ENCODE data around the gene GJB4.

GJB4 gene

DNA sequence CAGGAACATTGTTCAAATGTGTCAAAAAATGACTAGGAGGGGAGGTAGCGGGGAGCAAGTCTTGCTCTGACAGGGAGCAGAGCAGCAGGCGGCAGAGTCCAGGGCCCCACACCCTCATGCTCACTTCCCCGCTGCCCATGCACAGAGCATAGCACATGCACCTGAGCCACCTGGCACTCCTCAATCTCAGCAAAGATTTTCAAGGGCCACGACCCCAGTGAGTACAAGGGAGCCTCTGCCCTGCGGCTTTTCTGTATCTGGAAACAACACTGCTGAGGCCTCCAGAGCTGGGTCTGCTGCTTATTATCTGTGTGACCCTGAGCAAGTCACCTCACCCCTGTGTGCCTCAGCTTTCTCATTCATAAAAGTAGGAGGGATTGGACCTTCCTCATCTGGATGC is 20.4 kb downstream of the GJB4 start:
- FAIRE-seq: no peak

DNA sequence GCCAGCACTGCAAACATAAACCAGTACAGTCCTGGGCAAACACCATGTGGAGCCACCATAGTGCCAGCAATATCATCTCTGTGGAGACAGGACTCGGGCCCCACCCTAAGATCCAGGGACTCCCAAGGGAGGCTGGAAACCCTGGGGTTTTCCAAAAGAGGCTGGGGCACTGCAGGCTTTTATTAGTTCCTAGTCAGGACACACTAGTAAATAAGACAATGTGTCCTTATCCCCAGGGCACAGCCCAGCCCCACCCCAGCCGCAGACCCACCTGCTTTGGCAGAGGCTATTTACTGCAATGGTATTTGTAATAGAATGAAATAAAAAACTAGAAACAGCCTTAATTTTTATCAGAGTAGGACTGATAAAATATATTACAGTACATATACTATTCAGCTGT is 21.0 kb downstream of the GJB4 start:
- no peak for FAIRE-seq

DNA sequence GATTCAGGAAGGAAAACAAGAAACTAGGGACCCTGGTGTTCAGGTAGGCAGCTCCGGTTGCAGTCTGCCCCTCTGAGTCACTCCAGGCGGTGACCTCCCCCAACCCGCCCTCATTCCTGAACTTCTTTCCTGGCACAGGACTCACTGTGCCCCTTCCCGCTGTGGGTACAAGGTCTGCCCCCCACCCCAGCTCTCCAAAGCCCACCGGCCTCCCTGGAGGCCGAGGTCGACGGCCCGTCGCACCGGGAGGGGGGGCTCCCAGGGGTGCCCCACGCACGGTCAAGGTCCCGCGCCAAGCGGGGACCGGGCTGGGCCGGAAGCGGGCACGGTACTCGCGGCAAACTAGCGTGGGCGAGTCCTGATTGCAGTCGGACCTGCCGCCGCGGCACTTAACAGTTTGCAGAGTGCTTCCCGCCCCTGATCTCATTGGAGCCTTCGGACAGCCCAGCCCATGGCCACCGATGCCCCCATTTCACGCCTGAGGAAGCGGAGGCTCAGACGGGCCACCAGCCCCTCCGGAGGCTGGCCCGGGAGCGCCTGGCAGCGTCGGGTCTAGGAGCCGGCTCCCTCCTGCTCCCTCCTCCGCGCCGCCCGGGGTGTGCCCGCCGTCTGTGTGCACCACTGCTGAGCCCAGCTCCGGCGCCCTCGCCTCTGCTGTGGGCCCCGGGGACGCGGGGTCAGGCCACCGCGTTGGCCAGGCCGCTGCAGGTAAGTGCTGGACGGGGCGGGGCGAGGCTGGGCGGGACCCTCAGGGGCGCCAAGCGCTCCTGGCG is 21.7 kb downstream of the GJB4 start, which contains the start of gene GJB3:
Gene GJB3 (plus strand): TSS at position 144 of the 773 bp plus-strand sequence. CDS start 3,549 bp downstream, outside the sequence.
- no peak for FAIRE-seq

DNA sequence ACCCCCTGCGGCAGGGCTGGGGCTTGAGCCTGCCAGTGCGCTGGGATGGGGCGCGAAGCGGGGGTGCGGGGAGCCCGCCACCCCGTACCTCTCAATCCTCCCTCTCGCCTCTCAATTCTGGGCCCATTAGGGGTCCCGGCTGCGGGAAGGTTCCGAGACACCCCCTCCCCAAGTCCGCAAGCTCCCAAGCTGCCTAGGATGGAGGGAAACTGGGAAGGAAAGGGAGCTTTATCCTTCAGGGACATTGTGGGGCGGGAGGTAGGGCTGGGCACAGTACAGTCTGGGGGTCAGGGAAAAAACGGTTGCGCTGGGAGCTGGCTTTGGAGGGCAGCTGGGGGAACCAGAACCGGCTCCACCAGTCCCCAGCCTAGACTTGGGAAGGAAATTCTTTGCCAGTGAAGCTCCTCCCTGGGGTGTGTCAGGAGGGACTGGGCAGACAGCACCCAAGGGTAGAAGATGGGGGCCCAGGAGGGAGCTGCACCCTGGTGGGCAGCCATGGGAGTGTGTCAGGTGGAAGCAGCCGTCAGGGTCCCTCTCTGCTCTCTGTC is 22.4 kb downstream of the GJB4 start:
- no peak for FAIRE-seq

DNA sequence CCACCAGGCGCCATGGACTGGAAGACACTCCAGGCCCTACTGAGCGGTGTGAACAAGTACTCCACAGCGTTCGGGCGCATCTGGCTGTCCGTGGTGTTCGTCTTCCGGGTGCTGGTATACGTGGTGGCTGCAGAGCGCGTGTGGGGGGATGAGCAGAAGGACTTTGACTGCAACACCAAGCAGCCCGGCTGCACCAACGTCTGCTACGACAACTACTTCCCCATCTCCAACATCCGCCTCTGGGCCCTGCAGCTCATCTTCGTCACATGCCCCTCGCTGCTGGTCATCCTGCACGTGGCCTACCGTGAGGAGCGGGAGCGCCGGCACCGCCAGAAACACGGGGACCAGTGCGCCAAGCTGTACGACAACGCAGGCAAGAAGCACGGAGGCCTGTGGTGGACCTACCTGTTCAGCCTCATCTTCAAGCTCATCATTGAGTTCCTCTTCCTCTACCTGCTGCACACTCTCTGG is 25.2 kb downstream of the GJB4 start:
- FAIRE-seq: no peak

DNA sequence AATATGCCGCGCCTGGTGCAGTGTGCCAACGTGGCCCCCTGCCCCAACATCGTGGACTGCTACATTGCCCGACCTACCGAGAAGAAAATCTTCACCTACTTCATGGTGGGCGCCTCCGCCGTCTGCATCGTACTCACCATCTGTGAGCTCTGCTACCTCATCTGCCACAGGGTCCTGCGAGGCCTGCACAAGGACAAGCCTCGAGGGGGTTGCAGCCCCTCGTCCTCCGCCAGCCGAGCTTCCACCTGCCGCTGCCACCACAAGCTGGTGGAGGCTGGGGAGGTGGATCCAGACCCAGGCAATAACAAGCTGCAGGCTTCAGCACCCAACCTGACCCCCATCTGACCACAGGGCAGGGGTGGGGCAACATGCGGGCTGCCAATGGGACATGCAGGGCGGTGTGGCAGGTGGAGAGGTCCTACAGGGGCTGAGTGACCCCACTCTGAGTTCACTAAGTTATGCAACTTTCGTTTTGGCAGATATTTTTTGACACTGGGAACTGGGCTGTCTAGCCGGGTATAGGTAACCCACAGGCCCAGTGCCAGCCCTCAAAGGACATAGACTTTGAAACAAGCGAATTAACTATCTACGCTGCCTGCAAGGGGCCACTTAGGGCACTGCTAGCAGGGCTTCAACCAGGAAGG is 25.8 kb downstream of the GJB4 start:
- no peak for FAIRE-seq

DNA sequence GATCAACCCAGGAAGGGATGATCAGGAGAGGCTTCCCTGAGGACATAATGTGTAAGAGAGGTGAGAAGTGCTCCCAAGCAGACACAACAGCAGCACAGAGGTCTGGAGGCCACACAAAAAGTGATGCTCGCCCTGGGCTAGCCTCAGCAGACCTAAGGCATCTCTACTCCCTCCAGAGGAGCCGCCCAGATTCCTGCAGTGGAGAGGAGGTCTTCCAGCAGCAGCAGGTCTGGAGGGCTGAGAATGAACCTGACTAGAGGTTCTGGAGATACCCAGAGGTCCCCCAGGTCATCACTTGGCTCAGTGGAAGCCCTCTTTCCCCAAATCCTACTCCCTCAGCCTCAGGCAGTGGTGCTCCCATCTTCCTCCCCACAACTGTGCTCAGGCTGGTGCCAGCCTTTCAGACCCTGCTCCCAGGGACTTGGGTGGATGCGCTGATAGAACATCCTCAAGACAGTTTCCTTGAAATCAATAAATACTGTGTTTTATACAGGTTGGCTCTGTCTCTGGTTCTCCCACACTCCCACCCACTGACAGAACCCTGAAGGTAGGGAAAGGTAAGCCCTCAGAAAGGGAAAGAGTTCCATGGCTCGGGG is 26.4 kb downstream of the GJB4 start:
- no peak for FAIRE-seq

DNA sequence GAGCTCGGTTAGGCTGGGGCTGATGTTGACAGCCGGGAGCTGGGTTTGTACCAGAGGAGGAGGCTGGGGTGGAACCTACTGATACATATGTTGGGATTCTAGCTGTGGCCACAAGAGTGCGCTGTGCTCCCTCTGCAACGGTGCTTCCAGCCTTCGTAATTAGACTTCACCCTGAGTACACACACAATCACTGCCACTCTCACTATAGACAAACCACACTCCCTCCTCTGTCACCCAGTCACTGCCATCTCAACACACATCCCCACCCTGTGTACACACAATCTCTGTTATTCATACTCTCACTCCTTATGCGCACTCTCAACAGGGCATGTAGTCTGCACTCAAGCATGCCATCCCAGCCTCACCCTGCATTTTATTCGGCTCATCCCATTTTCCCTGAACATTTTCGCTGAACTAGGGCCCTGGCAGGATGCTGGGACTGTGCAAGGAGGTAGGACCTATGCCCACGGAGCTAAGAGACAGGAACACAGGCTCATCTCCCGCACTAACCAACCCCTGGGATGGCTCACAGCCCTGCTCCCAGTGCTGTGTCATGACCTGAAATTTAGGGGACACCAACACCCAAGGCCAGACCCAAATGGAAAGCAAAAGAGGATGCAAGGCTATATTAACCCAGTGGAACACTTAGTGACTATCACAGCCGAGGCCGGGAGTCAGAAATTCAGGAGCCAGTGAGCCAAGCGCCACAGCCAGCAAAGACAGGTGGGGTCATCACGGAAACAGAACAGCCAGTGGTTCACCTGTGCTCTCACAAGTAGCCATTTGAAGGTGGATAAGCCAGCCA is 27.2 kb downstream of the GJB4 start:
- FAIRE-seq: no peak

DNA sequence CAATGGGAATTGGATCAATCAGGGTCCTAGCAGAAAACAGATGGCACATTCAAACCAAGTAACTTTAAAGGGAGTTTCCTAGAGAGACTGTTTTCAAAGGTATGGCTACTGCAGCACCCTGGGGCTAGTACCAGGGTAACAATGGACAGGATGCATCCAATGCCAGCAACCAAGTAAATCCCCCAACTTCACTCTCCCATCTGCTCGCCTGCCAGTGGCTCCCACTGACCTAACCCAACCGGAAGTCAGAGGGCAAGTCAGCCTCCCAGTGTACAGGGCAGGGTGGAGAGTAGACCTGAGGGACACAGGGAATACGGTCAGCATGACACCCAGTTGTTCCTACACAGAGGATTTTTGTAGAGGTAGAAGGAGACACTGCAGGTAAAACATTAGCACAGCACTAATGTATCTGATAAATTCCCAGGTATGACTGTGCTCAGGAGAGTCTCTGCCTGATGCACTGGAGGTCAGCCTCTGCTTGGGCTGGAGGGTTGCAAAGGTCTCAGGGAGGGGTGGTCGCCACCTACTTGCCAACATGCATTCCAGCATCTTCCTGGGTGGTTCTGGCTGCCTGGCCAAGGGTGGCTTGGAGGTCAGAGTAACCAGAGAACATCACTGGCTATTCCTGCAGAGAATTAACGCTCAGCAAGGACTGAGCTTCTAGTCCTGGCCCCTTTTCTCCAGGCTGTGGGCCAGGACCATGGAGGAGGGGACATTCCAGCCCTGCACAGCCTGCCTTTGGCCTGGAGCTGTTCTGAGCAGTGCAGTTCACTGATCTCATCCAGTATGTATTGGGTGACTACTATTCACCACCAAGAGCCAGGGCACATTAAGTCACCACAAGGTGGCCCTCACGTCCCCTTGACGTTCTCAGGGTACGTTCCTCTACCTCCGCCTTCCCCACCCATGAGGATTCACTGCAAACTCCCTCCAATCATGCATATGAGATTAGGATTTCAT is 28.2 kb downstream of the GJB4 start:
- FAIRE-seq: no peak

DNA sequence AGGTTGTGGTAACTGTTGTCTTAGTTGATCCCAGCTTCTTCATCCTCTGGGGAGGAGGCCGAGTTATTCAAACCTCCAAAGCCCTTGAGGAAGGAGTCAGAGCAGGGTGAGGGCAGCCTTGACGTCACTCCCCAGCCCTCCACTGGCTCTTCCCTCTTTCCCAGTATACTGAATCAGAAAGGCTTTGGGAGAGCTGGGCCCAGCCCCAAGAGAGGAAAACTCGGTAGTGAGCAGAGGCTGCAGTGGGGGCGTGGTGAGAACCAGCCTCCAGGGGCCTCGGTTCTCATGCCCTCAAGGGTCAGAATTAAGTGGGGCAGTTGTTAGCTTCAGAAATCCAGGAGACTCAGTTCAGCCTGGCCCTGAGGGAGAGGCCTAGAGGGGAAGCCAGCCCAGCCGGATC is 31.4 kb downstream of the GJB4 start:
- no peak for FAIRE-seq

DNA sequence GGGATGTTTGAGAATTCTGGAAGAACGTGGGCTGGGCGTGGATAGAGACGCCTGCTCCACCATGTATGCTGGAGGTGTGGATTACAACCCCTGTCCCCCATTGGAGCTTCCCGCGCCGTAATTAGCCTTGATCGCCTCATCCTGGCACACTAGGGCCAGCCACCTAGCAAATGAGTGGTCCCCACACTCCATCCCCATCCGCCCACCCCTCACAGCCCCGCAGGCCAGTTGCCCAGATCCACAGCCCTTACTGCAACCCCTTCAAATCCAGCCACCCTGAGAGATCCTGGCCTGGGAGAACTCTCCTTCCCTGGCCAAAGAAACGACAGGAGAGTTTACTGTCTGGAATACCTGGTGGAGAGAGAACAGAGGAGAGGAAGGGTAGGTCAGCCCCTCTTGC is 32.9 kb downstream of the GJB4 start:
- FAIRE-seq: no peak

DNA sequence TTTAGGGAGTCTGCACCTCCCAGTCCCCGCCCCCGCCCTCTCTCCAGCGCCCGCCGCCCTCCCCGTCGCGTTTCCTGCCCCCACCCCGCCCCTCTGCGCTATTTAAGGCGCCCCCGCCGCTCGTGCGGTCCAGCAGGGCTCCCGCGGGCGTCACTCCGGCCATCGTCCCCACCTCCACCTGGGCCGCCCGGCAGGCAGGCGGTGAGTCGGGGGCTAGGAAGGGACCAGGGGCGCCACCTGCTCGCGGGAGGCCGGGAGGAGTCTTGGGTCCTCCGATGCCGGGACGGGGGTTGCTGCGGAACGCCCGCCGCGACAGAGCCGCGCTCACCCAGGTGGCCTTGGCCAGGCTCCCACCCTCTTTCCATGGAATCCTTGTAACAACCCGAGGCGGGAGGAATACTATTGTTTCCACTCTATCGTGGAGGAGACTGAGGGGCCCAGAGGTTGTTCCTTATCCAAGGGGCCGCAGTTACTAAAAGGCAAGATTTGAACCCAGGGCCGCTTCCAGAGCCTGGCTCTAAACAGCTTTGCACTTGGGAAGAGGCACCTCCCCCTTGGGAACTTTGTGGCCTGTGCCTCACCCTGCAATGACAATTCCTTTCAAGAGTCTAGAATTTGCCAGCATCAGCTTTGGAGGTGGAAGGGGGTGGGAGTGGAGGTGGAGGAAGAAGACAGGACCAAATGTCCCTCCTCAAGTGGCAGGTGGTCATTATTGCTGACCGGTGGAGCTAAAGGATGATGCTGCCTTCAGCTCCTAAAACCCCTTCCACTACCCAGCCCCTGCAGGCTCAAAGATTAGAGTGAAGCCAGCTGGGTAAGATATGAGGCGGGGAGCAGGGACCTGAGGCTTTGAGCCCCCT is 33.6 kb downstream of the GJB4 start, which contains the start of gene GJA4:
Gene GJA4 (plus strand): TSS at position 132 of the 860 bp plus-strand sequence. CDS start 1,215 bp downstream, outside the sequence.
- FAIRE-seq: no peak

DNA sequence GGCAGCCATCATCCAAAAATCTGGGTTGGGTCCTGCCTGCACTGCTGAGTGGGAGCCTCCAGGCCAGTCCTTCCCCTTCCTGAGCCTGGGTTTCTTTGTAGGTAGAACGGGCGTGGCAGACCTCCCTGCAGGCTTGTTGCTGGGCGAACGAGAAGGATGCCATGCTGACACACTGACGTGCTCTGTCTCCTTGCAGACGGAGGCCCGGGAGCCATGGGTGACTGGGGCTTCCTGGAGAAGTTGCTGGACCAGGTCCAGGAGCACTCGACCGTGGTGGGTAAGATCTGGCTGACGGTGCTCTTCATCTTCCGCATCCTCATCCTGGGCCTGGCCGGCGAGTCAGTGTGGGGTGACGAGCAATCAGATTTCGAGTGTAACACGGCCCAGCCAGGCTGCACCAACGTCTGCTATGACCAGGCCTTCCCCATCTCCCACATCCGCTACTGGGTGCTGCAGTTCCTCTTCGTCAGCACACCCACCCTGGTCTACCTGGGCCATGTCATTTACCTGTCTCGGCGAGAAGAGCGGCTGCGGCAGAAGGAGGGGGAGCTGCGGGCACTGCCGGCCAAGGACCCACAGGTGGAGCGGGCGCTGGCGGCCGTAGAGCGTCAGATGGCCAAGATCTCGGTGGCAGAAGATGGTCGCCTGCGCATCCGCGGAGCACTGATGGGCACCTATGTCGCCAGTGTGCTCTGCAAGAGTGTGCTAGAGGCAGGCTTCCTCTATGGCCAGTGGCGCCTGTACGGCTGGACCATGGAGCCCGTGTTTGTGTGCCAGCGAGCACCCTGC is 34.7 kb downstream of the GJB4 start:
- no peak for FAIRE-seq

DNA sequence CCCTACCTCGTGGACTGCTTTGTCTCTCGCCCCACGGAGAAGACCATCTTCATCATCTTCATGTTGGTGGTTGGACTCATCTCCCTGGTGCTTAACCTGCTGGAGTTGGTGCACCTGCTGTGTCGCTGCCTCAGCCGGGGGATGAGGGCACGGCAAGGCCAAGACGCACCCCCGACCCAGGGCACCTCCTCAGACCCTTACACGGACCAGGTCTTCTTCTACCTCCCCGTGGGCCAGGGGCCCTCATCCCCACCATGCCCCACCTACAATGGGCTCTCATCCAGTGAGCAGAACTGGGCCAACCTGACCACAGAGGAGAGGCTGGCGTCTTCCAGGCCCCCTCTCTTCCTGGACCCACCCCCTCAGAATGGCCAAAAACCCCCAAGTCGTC is 35.2 kb downstream of the GJB4 start:
- no peak for FAIRE-seq

DNA sequence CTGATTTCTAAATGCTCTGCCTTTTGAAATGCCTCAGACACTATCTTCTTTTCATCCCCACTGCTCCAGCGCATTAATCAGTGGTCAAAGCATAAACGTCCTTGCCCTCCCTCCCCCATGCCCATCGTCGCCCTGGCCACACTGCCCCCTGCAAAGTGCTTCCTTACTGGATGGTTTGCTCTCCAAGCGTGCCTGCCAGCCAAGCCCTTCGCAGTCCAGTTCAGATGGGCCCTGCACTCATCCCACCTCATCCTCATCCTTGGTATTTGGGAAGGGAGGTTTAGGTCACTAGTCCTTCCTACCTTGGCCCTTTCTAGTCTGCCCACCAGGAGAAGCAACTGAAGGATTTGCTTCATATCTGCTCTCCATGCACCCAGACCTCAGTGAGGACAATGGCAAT is 36.4 kb downstream of the GJB4 start:
- FAIRE-seq: no peak

DNA sequence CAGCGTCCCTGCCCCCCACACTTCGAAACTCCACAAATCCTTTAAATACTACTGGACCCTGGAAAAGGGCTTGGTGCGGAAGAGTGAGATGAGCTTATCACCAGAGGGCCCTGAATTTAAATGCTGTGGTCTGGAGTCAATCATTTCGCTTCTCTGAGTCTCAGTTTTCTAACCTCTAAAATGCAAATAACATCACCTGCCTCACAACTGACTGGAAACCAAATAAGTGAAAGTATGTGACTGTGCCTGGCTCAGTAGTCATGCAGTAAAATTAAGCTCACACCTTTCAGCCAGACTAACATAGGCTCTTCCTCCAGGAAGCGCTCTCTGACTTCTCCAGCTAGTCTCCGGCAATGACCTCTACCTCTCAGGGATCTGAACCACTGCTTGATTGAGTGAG is 37.5 kb downstream of the GJB4 start:
- no peak for FAIRE-seq

DNA sequence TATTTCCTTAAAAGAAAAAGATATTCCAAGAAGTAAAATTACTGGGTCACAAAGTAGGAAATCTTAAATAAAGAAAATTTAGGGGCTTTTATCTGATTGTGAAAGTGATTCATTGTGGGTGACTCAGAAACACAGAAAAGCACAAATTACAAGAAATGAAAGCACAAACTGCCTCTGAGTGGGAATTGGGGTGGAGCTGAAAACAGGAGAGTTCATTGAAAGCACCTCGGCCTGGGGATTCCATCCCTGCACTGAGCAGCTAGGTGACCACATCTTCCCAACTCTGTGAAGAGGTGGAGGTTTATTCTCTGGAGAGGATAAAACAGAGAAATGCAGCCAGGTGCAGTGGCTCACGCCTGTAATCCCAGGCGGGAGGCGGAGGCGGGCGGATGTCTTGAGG is 40.7 kb downstream of the GJB4 start:
- FAIRE-seq: no peak

DNA sequence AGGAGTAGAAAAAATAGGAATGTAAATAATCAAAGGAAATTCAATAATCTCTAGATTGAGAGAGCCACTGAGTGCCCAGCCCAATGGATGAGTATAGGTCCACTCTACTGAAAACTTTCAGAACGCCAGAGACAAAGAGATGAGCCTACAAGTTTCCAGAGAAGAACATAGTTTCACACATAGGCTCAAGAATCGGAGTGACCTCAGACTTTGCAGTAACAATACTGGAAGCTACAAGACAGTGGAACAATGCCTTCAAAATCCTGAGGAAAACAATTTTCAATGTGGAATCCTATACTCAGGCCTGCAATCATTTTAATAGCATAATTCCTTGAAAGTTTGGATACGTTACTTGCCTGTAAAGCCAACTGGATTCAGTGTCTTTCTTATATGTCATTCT is 44.2 kb downstream of the GJB4 start:
- FAIRE-seq: no peak

DNA sequence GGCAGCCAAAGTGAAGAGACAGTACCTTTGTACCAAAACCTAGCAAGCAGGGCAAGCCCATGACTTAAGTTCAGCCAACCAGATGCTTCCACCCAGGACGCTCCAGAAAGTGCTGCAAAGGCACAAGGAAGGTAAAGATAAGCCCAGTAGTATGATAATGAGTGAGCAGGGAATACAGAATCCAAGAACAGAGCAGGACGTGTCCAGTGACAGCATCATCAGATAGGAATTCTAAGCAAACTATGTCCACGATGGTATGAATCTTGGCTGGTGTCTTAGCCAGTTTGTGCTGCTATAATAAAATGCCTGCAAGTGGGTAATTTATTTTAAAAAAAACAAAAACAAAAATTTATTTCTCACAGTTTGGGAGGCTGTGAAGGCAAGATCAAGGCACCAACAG is 46.9 kb downstream of the GJB4 start:
- no peak for FAIRE-seq

All from TTC549 (cell line).